Epidermal melanocyte (primary cell): ENCODE data around the gene ACRV1.
"Not testable (repeated sequence)": the region's sequence is repeated elsewhere in the genome, so short reads cannot be mapped to it uniquely, and the experiment has no call there.

Experiments used
- DNase-seq: peaks from one replicate; pipeline ENCODE4 v3.0.0; 2011; ENCODE audit warnings: low spot score; ENCODE audit not compliant: insufficient read length

The ACRV1 gene, protein sequence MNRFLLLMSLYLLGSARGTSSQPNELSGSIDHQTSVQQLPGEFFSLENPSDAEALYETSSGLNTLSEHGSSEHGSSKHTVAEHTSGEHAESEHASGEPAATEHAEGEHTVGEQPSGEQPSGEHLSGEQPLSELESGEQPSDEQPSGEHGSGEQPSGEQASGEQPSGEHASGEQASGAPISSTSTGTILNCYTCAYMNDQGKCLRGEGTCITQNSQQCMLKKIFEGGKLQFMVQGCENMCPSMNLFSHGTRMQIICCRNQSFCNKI

DNA sequence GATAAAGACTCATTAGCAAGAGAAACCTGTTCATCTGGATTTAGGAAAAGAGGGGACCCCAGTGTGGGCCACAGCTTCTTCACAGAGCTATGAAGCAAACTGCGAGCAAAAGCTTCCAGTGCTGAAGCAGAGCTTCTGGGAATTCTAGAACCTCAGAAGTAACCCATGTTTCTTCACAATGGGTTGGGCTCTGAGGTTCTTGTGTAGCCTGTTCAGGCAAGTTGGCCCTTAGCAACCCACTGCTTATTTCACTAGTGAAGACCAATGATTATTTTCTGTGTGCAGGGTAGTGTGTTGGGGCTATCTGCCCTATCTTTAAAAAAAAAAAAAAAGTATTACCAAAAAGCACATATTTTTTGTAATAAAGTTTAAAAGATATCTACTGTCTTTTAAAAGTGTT, at the start of gene ACRV1:
Gene ACRV1, minus strand, starts transcription at position 101 of the 400 bp plus-strand sequence. Its CDS starts 67 bp downstream, at position 34.
- DNase-seq = no peak

DNA sequence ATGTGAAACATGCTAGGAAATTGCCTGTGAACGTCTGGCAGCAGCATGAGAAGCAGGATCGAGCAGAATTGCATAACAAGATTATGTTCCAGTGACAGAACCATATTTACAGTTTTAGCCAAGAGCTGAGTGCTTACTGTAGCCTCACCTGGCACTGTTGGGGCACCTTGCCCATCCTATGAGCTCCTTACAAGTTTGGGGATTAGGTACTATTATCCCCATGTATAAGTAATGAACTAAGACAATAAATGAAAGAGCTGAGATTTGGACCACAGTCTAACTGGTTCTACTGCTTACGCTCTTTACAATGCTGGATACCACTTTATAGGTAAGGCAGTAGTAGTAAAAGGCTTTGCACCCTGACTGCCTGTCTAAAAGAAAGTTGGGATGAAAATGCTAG, 48.3 kb upstream of the ACRV1 start:
- no peak for DNase-seq

DNA sequence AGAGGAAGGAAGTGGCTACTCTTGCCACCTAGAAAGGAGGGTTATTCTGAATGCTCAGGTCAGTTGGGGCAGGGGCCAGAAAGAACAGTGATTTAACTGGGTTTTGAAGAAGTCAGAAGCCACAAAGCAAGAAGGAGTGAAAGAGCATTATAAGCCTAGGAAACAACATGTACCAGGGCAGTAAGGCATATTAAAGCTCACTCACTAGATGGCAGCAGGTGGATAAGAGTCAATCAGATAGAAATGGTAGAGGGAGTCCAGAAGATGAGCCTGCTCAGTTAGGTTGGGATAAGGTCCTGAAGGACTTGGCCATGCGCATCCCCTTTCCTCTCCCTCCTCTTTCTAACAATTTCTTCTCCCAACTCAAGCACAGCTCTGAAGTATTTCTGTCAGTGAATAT, 43.5 kb upstream of the ACRV1 start:
- DNase-seq = no peak

DNA sequence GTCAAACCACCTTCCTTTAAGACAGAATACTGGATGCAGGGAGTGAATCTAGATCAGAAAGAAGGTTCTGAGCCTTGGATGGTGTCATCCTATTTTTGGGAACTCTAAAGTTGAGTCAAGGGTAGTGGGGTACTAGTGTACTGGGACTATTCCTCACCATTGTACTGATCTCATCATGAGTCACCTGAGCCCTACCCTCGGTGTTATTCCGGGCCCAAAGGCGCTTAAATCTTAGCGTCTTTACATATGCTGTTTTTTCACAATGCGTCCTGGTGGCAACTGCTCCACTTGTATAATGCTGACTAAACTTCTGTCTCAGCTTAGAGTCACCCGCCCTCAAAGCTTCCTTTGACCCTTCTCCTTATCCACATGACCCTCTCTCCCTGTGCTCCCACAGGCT, 40.1 kb upstream of the ACRV1 start:
- DNase-seq = no peak

DNA sequence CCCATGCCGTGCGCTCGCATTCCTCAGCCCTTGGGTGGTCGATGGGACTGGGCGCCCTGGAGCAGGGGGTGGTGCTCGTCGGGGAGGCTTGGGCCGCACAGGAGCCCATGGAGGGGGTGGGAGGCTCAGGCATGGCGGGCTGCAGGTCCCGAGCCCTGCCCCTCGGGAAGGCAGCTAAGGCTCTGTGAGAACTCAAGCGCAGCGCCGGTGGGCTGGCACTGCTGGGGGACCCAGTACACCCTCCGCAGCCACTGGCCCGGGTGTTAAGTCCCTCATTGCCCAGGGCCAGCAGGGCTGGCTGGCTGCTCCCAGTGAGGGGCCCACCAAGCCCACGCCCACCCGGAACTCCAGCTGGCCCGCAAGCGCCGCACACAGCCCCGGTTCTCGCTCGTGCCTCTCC, 24.0 kb upstream of the ACRV1 start:
- DNase-seq = not testable (repeated sequence)

DNA sequence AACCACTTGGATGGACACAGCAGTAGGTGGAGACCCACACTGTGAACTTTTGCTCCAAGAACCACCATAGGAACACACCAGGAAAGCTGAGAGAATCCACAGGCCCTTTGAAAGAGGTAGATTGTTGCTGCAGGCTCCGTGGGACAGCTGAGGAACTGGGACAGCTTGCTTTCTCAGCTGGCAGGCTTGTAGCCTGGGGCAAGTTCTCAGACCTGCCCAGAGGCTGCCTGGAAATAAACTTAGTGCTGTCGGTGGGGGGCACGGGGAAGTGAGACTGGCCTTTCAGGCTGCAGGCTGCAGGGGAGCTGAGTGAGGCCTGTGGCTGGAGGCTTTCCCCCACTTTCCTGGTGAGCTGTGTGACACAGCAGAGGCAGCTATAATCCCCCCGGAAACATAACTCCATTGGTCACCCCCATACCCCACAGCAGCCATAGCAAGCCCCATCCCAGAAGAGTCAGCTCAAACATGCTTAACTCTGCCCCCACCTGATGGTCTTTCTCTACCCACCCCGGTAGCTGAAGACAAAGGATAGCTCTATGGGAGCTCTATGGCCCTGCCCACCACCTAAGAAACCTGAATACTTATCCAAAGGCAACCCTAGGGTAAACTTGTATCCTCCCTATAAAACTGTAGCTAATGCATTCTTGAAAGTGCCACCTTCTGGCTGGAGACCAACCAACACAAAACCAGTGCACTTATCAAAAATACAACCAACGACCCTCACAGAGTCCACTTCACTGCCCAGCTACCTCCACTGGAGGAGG, 21.4 kb upstream of the ACRV1 start:
- DNase-seq = no peak

DNA sequence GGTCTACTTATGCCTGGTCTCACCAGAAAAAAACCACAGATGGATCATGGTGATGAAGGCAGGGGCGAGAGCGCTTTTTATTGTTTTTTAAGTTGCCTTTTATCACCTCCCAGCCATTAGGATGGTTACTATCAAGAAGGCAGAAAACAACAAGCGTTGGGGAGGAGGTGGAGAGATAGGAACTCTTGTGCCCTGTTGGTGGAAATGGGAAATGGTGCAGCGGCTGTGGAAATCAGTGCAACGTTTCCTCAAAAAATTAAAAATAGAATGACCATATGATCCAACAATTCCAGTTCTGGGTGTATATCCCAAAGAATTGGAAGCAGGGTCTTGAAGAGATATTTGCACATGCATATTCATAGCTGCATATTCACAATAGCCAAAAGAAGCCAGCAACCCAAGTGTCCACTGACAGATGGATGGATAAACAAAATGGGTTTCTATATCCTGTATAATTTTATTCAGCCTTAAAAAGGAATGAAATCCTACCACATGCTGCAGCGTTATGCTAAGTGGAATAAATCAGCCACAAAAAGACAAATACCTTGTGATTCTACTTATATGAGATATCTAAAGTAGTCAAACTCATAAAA, 20.5 kb upstream of the ACRV1 start:
- no peak for DNase-seq

DNA sequence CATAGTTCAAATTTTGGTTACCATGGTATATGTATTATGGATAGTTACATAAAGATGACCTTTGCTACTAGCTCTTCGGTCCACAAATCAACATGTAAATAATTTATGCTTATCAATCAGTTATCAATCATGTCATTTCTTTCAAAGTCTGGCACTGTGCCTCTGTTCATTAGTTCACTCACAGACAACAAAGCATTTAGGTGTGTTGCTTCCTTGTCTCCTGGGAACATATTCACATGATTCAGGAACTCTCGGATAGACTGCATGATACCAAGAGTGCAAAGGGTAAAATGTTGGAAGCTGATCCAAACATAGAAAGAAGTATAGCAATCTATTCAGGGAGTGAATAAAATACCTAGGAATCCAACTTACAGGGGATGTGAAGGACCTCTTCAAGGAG, 14.3 kb upstream of the ACRV1 start:
- DNase-seq = no peak

DNA sequence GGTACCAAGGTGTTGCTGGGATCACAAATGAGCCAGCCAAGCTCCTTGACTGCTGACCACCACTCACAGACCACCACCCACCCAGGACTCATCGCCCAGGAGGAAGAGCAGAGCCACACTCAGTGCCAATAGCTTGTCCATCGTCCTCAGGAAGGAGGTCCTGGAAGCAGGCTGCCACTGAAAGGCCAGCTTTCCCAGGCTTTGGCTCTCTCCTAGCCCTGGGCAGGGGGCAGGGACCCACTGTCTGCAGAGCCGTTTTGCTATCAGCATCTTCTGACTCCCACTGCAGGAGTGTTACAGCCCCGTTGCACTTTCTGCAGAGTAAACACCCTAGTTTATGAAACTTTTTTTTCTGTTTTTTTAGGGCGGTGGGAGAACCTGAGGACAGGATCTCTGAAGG, 12.2 kb upstream of the ACRV1 start:
- no peak for DNase-seq

DNA sequence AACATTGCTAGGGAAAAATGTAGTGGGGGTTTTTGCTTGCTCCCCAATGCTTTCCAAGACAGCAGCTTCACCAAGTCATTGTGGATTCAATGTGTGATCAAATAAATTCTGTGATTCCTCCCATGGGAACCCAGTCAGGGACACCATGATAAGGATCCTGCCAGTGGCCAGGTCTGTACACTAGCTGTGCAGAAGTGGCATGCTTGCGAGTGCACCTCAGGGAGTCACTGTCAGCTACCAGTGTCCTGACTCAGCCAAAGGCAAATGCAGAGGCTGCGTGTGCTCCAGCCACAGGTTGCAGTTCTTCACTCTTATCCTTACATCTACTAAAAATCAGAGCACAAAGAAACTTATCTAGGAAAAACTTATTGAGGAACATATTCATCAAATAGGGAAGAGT, 9.4 kb upstream of the ACRV1 start:
- DNase-seq = no peak

DNA sequence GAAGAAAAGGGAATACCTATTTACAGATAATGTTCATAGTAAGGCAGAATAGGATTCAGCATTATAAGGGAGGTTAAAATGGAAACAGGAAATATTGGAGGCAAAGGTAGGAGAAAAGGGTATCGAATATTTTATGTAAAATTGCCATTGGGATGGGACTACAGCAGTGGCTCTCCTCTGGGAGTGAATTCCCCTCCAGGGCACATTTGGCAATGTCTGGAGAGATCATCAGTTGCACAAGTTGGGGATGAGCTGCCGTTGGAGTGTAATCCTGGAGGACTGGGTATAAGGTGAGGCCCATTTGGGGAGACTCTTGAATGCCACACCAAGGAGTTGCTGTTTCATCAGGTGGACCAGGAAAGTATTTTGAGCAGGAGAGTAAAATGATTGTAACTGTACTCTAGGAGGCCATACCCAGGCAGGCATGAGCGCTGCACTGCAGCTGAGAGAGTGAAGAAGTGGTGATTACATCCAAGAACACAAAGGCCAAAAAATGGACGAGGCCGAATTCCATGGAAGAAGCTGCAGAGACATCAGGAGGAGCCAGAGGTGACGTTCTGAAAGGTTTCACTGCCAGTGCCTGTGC, 8.7 kb upstream of the ACRV1 start:
- DNase-seq = no peak

DNA sequence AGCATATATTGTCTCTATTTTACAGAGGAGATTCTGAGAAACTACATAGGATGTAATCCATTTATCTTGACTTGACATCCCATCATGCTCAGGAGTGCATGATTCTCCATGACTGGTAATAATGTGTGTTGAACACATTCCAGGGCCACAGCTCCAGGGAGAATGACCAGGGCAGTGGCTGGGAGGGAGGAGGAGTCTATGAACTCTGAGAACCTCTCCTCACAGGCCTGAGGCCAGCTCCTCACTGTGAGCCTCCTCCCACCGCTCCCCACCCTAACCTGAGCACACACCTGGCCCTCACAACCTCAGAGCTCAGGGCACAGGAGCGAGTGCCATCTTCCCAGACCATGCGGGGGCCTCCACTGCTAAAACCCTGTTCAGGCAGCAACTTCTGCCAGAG, 8.0 kb upstream of the ACRV1 start:
- DNase-seq = no peak

DNA sequence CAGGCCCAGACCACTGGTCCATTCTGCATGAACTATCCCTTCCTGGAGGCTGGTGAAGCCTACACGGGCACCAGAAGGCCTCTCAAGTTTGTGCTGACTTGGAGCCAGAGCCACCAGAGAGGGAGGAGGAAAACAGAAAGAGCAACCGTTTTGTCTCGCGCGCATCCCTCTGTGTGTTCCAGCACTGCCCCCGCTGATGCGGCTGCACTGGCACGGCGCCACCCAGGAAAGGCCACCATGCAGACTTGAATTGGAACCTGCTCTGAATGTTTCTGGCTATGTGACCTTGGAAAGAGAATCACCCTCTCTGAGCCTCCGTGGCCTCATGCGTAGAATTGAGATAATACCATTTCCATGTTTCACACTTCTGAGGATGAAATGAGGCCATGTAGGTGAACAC, 7.4 kb upstream of the ACRV1 start:
- no peak for DNase-seq

DNA sequence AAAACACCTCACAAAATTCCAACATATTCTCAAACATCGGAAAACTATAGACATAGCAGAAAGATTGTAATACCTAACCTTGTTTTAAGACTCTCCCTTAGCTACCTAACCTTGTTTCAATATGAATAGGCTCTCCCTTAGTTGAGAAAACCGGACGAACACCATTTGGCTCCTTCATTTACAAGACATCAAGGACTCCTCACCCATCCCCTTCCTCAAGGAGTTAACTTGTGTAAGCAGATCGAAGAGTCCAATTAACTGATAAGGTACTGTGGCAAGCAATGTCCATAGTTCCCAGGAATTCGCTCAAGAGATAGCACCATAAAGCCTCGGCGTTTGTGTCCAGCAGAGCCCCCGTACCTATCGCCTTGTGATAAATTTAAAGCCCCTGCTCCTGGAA, 4.6 kb upstream of the ACRV1 start:
- DNase-seq = no peak

DNA sequence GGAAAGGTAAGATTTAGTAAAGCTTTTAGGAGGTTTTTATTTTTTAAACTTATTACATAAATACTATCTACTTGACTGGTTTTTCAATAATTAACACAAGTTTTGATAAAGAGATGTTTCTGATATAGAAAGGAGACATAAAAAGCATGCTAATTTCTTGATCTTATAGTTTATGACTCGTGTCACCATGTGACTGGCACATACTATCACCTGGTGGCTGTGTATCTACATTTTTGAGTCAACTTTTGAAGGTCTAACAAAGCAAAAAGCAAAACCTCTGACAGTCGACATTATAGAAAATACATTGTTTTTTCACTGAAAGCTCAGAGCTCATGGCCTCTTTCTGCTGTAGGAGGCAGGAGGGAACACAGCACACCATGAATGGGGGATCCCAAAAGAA, 810 bp downstream of the ACRV1 start:
- no peak for DNase-seq

DNA sequence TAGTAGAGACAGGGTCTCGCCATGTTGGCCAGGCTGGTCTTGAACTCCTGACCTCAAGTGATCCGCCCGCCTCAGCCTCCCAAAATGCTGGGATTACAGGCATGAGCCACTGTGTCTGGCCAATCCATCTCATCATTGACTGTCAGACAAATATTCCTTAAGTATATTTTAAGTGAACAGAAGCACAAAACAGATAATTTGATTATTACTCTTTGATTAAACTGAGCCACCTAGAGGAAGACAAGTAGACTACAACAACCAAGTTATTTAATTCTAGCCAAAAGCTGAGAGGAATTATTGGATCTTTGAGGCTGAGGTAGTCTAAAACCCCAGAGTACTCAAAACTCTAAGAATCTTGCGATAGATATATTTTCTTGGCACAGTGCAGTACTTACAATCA, 1.2 kb downstream of the ACRV1 start:
- DNase-seq = no peak

DNA sequence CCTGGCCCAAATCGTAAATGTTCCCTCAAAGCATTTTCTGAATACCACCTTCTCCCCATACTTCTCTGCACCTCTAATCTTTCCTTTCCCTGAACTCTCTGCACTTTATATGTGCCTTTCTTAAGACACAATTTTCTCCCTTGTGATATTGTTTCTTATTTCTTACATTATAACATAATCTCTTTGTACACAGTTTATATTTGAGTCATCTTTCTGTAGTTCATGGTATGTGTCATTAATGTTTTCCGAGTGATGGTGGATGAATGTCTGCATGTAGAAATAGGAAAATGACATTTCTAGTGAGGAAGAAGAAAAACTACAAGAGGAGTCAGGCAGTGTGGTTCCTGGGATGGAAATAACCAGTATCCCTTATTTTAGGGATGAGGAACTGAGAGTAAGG, 5.5 kb downstream of the ACRV1 start:
- no peak for DNase-seq

DNA sequence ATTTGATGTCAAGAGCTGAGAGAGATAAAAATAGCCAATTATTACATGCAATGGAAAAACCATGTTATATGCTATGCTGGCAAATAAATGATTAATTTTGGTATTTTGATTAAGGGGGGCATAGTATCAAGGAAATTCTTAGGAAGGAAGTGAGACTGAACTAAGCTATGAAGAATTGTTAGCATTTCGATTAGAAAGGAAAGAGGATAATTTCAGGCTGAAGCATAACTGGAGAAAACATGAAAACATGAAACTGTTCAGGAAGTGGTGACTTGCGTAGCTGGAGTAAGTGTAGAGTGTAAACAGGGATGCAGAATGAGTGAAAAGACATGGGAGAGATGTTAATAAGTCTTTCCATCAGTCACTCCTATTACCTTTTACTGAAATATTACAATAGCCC, 6.4 kb downstream of the ACRV1 start:
- no peak for DNase-seq

DNA sequence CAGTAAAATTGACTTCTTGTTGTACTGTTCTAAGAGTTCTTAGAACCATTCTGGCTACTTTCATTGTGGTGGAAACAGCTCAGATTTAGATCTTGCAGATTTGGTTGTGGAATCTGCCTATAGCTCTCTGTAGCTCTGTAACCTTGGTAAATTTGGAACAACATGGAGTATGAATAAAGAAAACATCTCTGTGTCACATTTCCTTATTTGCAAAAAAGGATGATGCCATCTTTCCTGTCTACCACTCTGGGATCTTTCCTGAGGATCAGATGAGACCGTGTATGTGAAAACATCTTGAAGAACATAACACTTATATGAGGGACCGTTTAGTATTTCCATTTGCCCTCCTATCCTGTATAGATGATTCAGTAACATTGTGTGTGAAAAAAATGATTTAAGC, 9.1 kb downstream of the ACRV1 start:
- DNase-seq = no peak

DNA sequence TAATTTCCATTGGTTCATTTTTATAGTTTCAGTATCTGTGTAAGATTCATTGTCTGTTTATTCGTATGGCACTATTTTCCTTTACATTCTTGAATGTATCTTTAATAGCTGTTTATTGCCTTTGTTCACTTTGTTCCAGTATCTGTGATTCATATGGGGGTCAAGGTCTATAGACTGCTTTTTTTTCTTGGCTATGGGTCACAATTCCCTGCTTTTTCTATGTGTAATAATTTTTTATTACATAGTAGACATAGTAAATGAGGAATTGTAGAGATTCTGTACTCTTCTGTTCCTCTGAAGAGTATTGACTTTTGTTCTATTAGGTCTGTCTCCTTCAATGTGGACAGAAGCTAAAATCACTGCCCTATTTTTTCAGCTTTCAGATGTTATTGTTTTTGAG, 10.5 kb downstream of the ACRV1 start:
- DNase-seq = no peak

DNA sequence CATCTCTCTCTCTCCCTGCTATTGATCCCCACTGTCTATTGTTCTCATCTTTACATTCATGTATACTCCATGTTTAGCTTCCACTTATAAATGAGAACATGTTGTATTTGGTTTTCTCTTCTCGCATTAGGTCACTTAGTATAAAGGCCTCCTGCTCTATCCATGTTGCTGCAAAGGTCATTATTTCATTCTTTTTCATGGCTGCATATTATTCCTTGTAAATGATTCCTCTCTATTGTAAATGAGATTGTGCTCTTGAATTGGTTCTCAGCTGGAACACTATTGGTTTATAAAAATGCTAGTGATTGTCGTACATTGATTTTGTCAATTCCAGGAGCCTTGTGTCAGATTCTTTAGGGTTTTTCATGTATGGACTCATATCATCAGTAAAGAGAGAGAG, 13.5 kb downstream of the ACRV1 start:
- no peak for DNase-seq

DNA sequence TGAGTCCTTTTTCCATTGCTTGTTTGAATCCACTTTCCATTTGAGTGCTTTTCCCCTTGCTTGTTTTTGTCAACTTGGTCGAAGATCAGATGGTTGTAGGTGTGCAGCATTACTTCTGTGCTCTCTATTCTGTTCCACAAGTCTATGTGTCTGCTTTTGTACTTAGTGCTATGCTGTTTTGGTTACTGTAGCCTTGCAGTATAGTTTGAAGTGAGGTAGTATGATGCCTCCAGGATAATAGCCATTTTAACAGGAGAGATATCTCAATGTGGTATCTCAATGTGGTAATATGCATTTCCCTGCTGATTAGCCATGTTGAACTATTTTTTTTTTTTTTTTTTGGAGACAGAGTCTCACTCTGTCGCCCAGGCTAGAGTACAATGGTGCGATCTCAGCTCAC, 16.7 kb downstream of the ACRV1 start:
- DNase-seq = no peak

DNA sequence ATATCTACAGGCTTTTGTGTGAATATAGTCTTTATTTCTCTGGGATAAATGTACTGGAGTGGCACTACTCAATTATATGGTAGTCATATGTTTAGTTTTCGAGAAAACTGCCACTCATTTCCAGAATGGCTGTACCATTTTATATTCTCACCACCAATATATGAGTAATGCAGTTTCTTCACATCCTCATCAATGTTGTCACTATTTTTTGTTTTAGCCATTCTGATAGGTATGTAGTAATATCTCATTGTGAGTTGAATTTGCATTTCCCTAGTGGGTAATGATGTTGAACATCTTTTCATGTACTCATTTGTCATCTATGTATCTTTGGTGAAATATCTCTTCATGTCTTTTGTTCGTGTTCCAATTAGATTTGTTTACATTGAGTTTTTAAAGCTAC, 18.0 kb downstream of the ACRV1 start:
- no peak for DNase-seq
